Urothelium cell line (cell line): Measurements from ENCODE around the gene UBR3.
A peak's percentile ranks its signal among the peaks of the same experiment; 100 is the strongest.
"Not testable (repeated sequence)": the region's sequence is repeated elsewhere in the genome, so short reads cannot be mapped to it uniquely, and the experiment has no call there.

Source experiments
- DNase-seq: peaks from one replicate; pipeline ENCODE4 v3.0.0; 2011; ENCODE audit warnings: low spot score, mixed read lengths
- FAIRE-seq: peaks from 2 replicates; lab custom pipeline; 2011; peaks lifted over from hg19 to GRCh38; lab: Jason Lieb, UNC

UBR3 gene

GRCh38 chr2:169820101-169820500 lies 7.2 kb upstream of the UBR3 start:
- FAIRE-seq, DNase-seq: not testable (repeated sequence)

DNA sequence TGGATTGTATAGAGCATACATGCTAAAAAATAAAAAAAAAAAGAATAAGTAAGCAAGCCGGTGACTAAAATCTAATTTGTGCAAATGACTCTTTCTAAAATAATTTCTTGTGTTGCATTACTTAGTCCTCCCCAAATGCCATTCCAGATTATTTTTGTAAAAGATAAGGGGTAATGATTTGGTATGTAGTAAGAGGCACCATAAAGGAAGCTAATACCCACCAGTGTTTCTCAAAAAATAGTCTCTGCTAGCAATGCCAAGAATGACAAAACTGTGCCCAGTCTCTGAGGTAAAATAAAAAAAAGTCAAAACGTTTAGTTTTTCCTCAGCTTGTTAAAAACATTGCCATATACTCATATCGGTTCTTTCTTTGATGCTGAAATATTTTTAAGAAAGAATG lies 5.2 kb upstream of the UBR3 start:
- FAIRE-seq, result no peak
- no peak for DNase-seq

- no peak for DNase-seq
- no peak for FAIRE-seq
Observed at GRCh38 chr2:169822785-169823392, 4.4 kb upstream of the UBR3 start.

GRCh38 chr2:169823996-169824372 lies 3.3 kb upstream of the UBR3 start:
- DNase-seq, result no peak

DNA sequence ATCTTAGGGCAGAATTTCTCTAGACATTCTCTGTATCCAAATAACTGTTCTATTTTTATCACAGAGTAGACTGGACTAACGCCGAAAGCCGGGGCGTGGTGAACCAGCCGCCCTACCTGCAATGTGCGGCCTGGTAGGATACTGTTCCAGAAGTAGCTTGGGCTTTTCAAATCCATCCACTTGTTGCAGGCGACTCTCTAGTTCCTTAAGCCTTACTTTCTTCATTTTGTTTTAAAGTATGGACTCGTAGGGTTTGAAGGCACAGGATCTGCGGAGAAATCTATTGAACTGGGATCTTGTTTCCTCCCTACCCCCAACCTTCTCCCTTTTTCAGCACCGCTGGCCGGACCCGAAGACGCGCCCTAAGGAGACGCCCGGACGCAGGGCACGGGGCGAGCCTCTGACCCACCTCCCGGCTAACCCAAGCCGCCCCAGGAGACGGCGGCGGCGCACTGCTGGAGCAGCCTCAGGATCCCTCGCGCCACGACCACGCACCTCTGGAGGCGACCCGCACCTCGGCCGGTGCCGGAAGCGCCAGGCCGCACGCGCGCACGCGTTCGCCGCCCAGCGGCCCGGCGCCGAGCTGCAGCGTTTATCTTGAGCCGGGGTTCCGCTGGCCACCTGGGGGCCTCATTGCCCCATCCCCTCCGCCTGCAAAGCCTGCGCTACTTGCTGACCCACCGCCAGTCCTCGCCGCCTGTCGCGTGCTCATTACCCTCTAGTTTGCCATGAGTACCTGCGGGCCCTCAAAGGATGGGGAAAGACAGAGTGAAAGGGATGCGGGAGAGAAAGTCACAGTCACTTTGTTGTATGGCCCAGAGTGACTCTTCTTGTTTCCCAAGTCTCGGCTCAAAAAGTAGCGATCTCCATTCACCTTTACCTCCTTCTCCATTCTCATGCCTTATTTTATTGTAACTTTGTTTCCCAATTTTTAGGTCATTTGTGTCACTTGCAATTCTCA lies 2.6 kb upstream of the UBR3 start, which contains the start of gene METTL5:
Gene METTL5 (minus strand): TSS at position 533 of the 961 bp plus-strand sequence. CDS start 308 bp downstream, at position 225.
- peak; percentile 89 for DNase-seq
- FAIRE-seq, result no peak

More at GRCh38 chr2:169823996-169824372, 3.3 kb upstream of the UBR3 start:
- no peak for FAIRE-seq

DNA sequence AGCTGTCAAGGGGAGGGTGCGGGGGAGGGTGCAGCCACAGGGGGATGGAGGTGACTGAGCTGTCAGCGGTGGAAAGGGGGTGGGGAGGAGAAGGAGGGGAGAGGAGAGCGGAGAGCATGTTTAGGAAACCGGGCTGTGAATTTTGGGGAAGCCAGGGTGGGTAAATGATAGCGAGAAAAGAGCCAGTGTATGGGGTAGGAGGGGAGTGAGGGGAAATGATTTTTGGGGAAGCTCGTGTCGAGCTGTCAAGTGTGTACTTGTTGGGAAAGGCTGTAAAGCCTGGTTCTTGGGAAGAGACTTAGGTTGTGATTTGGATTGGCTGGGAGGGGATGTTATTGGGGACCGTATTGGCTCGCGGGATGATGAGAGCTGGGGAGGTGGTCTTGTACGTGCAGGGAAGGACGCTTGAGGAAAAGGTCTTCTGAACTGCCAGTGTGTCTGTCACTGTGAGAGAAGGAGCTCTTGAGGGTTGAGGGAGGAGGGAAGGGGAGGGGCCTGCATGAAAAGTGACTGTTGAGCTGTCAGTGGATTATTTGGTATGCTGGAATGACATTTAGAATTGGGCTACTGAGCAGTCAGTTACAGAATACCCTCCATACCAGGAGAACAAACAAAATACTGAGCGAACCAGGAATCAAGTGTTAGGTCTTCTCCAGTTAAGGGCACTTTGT lies 1.0 kb downstream of the UBR3 start:
- FAIRE-seq (no peak), DNase-seq (peak; percentile 60)

DNA sequence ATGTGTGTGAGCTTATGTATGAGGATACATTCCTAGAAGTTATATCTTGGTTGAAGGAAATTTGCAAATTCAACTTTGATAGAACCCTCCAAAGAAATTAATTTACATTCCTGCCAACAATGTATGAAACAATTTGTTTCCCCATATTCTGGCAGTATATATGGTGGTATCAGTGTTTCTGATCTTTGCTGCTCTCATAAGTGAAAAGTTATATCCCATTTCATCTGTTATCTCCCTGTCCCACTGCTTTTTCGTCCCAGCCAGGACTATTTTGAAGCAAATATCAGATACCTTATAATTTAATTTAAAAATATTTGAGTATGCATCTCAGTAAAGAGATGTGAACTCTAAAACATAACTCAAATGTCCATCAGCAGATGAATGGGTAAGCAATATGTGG lies 7.1 kb downstream of the UBR3 start:
- no peak for DNase-seq
- FAIRE-seq, result no peak

DNA sequence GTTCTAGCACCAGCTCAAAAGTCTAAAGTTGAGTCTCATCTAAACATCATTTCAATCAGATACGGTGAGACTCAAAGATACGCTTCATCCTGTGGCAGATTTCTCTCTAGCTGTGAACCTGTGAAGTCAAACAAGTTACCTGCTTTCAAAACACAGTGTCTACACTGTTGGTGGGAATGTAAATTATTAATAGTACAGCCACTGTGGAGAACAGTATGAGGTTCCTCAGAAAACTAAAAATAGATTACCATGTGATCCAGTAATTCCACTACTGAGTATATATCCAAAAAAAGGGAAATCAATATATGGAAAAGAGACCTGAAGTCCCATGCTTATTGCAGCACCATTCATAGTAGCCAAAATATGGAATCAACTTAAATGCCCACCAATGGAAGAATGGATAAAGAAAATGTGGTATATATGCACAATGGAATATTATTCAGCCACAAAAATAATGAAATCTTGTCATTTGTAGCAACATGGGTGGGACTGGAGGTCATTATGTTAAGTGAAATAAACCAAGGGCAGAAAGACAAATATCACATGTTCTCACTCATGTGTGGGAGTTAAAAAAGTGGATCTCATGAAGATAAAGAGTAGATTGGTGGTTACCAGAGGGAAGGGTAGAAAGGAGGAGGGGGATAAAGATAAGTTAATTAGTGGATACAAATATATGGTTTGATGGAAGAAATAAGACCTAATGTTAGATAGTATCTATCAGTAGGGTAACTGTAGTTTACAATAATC lies 11.7 kb downstream of the UBR3 start:
- DNase-seq, result no peak
- no peak for FAIRE-seq

GRCh38 chr2:169839954-169840746 lies 12.9 kb downstream of the UBR3 start:
- no peak for DNase-seq
- FAIRE-seq, result no peak

- no peak for FAIRE-seq
- no peak for DNase-seq
Observed at GRCh38 chr2:169840747-169841142, 13.5 kb downstream of the UBR3 start.

- FAIRE-seq, DNase-seq: not testable (repeated sequence)
Observed at GRCh38 chr2:169841625-169842024, 14.4 kb downstream of the UBR3 start.

DNA sequence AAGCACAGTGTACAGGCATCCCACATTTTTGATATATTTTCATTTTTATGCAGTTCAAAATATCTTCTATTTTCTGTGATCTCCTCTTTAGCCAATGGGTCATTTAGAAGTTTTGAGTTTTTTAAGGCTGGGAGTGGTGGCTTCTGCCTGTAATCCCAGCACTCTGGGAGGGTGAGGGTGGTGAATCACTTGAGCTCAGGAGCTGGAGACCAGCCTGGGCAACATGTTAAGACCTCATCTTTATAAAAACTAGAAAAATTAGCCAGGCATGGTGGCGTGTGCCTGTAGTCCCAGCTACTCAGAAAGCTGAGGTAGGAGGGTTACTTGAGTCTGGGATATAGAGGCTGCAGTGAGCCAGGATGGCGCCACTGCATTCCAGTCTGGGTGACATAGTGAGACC lies 17.8 kb downstream of the UBR3 start:
- FAIRE-seq, result no peak
- DNase-seq, result no peak

GRCh38 chr2:169848959-169849693 lies 21.9 kb downstream of the UBR3 start:
- not testable (repeated sequence) for DNase-seq, FAIRE-seq

DNA sequence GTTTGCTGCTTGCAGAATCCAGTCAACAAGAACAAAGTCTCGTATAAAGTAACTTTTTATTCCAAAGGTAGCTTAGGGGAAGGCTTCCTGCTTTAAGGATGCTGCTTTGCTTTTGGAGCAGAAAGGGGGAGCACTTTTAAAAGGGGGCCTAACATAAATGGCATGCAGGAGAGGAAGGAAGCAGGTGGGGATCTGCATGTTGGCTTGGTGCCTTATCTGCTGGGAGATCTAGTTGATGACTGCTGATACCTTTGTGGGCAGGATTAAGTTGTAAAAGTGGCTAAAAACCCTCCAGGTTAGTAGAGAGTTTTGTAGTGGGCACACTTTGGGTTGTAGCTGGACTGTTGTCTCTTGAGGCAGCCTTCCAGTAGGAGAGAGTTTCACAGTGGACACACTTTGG lies 22.5 kb downstream of the UBR3 start:
- DNase-seq (no peak), FAIRE-seq (no peak)

DNA sequence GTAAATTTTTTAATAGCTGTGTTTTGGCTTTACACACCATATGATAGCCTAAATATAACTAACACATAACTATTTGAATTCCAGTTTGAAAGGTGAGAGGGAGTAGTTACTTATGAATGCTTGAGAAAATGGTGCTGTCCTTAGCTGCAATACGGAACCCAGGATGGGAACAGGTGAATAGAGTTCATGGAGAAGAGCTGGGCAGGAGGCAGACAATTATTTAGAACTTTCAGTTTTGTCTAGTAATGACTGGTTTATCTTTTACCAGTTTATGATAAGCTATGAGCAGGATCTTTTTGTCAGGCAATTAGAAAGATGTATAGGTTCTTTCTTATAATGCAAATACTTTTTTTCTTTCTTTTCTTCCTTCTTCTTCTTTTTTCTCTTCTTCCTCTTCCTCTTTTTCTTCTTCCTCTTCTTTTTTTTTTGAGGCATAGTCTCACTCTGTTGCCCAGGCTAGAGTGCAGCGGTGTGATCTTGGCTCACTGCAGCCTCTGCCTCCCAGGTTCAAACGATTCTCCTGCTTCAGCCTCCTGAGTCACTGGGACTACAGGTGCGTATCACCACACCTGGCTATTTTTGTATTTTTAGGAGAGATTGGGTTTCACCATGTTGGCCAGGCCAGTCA lies 25.9 kb downstream of the UBR3 start:
- no peak for FAIRE-seq

DNA sequence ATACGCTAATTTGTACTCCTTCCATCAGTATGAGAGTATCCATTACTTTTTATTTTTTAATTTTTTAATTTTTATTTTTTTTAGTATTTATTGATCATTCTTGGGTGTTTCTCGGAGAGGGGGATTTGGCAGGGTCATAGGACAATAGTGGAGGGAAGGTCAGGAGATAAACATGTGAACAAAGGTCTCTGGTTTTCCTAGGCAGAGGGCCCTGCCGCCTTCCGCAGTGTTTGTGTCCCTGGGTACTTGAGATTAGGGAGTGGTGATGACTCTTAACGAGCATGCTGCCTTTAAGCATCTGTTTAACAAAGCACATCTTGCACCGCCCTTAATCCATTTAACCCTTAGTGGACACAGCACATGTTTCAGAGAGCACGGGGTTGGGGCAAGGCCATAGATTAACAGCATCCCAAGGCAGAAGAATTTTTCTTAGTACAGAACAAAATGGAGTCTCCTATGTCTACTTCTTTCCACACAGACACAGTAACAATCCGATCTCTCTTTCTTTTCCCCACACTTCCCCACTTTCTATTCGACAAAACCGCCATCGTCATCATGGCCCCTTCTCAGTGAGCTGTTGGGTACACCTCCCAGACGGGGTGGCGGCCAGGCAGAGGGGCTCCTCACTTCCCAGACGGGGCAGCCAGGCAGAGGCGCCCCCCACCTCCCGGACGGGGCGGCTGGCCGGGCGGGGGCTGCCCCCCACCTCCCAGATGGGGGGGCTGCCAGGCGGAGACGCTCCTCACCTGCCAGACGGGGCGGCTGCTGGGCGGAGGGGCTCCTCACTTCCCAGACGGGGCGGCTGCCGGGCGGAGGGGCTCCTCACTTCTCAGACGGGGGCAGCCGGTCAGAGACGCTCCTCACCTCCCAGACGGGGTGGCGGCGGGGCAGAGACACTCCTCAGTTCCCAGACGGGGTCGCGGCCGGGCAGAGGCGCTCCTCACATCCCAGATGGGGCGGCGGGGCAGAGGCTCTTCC lies 28.3 kb downstream of the UBR3 start:
- FAIRE-seq, DNase-seq: not testable (repeated sequence)

More for the DNA sequence above, 25.9 kb downstream of the UBR3 start:
- no peak for DNase-seq

DNA sequence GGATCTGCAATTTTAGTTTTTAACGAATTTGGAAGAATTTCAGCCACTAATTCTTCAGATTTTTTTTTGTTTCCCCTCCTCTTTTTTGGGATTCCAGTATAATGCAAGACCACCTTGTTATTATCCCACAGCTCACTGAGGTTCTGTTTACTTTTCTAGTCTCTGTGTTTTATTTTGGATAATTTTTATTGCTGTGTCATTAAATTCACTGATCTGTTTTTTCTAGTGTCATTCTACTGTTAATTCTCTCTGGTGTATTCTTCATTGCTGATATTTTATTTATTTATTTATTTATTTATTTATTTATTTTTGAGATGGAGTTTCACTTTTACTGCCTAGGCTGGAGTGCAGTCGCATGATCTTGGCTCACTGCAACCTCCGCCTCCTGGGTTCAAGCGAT lies 32.2 kb downstream of the UBR3 start:
- FAIRE-seq (no peak), DNase-seq (no peak)

- DNase-seq (no peak), FAIRE-seq (no peak)
Observed at GRCh38 chr2:169860149-169860548, 32.9 kb downstream of the UBR3 start.
